Activated CD4-positive, alpha-beta T cell treated with anti-CD3 and anti-CD28 coated beads for 24 hours (primary cell): ENCODE data around the gene P2RX2.
"Not testable (repeated sequence)": the region's sequence is repeated elsewhere in the genome, so short reads cannot be mapped to it uniquely, and the experiment has no call there.

ENCODE experiments used
- DNase-seq, 2 donors: peaks; one replicate each; pipeline ENCODE4 v3.0.0-alpha.2; 2020; ENCODE audit warnings: low read depth in 2 of 2

Gene P2RX2

GRCh38 chr12:132583736-132584135 is 34.8 kb upstream of the P2RX2 start:
- no peak for DNase-seq

GRCh38 chr12:132584429-132584828 is 34.1 kb upstream of the P2RX2 start:
- no peak for DNase-seq

GRCh38 chr12:132585177-132585576 is 33.4 kb upstream of the P2RX2 start:
- no peak for DNase-seq

- DNase-seq = no peak
Observed at GRCh38 chr12:132586929-132587328, 31.6 kb upstream of the P2RX2 start.

GRCh38 chr12:132587781-132588180 is 30.8 kb upstream of the P2RX2 start:
- DNase-seq = no peak

GRCh38 chr12:132588319-132588718 is 30.3 kb upstream of the P2RX2 start:
- no peak for DNase-seq

GRCh38 chr12:132588821-132589669 is 29.5 kb upstream of the P2RX2 start:
- DNase-seq = no peak

- no peak for DNase-seq
Observed at GRCh38 chr12:132591107-132591935, 27.3 kb upstream of the P2RX2 start.

- no peak for DNase-seq
Observed at GRCh38 chr12:132592282-132592970, 26.1 kb upstream of the P2RX2 start.

GRCh38 chr12:132593071-132593470 is 25.5 kb upstream of the P2RX2 start:
- DNase-seq = no peak

- DNase-seq = no peak
Observed at GRCh38 chr12:132593521-132593920, 25.1 kb upstream of the P2RX2 start.

- no peak for DNase-seq
Observed at GRCh38 chr12:132593938-132594358, 24.6 kb upstream of the P2RX2 start.

- no peak for DNase-seq
Observed at GRCh38 chr12:132595183-132595582, 23.4 kb upstream of the P2RX2 start.

- no peak for DNase-seq
Observed at GRCh38 chr12:132596016-132596415, 22.6 kb upstream of the P2RX2 start.

GRCh38 chr12:132597333-132598316 is 21.0 kb upstream of the P2RX2 start:
- DNase-seq = no peak

- DNase-seq = not testable (repeated sequence)
Observed at GRCh38 chr12:132599502-132599901, 19.1 kb upstream of the P2RX2 start.

- no peak for DNase-seq
Observed at GRCh38 chr12:132600048-132601032, 18.2 kb upstream of the P2RX2 start.

- no peak for DNase-seq
Observed at GRCh38 chr12:132601171-132601883, 17.2 kb upstream of the P2RX2 start.

- DNase-seq = no peak
Observed at GRCh38 chr12:132602572-132603239, 15.9 kb upstream of the P2RX2 start.
